T follicular helper cell (primary cell): ENCODE results near the gene OPRM1.

Experiments used
- DNase-seq: peaks from one replicate; pipeline ENCODE4 v3.0.0-alpha.2; 2020; ENCODE audit warnings: low read depth

The OPRM1 gene

DNA sequence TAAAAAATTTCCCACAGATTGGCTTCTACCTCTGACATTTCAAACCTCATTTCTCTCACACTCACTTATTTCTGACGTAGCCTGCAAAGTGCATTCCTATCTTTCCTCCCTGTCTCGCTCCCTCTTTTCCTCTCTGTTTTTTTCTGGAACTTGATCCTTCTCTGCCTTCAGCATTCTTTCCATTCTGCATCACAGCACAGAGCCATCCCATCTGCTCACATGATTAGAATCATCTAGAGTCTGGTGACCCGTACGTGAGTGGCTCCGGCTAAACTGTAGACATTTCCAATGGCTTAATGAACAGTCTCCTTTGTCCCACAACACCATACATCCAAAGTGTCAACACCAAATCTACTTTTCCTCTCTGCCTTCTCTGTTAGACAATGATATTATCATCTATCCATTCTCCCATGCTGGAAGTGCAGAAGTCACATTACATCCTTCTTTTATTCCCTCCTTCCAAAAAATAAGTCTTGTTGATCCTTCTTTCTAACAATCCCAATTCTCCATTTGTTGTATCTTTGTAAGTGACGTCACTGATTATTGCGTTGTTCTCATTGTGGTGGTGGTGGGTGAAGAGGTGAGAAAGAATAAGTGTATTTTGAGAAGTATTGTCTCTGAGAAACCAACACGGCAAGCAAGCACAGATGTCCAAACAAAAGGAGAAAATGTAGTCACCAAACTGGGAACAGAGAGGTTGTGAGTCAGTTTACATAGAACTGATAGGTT, 41.6 kb downstream of the OPRM1 start:
- no peak for DNase-seq

GRCh38 chr6:154086510-154086909, 47.5 kb downstream of the OPRM1 start:
- DNase-seq, result no peak

GRCh38 chr6:154092326-154092962, 53.4 kb downstream of the OPRM1 start:
- DNase-seq, result no peak

DNA sequence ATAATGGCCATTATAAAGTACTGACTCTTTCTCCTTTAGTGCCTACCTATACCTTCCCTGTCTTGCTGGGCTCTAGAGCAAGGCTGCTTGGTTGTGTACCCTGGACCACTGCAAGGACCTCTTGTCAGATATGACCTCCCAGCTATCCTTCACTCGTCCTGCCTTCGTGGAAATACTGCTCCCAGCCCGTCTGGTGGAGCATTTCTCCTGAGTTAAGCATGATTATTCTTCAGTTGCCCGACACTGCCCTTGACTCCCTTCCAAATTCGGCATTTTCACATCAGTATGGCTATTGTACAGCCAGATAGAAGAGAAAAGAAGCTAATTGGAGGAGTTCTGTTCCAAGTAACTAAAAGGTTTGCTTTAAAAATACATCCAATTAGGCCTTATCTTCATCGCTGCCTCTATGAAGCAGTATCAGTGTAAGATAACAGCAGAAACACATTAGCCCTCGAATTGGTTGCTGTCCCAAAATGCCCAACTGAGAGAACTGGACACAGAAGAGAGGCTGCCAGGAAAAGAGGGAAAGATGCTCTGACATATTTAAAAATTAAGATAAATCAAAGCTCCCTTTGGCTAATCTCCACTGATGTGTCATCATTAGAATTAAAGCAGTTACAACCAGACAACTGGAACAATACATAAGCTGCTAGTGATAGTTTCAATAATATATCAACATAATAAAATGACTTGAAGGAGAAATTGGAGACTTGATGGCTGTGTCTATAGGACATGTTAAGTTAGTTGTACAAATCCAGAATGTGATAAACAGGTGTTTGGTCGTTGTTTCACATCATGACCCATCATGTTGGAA, 54.4 kb downstream of the OPRM1 start:
- DNase-seq, result no peak

- DNase-seq, result no peak
Observed at GRCh38 chr6:154095571-154095970, 56.5 kb downstream of the OPRM1 start.

GRCh38 chr6:154096316-154096715, 57.3 kb downstream of the OPRM1 start:
- DNase-seq, result no peak

GRCh38 chr6:154096834-154097233, 57.8 kb downstream of the OPRM1 start:
- no peak for DNase-seq

GRCh38 chr6:154099211-154099610, 60.2 kb downstream of the OPRM1 start:
- no peak for DNase-seq

DNA sequence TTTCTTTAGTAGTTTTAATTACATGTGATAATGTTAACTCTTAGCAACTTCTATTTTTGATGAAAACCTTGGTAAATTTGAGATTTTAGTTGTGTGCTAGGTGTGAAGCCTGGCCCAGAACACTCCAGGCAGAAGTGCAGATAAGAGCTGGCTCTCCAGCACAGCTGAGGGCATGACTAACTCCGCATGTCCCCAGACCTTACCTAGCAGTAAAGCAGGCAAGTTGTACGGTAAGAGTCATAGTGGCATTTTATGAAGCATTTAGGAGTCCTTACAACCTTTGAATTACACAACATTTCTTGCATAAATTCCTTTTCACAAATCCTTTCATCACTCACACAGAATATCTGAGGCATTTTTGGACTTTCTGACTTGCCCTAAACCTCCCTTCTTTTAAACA, 67.2 kb downstream of the OPRM1 start:
- no peak for DNase-seq

- no peak for DNase-seq
Observed at GRCh38 chr6:154111025-154111424, 72.0 kb downstream of the OPRM1 start.

DNA sequence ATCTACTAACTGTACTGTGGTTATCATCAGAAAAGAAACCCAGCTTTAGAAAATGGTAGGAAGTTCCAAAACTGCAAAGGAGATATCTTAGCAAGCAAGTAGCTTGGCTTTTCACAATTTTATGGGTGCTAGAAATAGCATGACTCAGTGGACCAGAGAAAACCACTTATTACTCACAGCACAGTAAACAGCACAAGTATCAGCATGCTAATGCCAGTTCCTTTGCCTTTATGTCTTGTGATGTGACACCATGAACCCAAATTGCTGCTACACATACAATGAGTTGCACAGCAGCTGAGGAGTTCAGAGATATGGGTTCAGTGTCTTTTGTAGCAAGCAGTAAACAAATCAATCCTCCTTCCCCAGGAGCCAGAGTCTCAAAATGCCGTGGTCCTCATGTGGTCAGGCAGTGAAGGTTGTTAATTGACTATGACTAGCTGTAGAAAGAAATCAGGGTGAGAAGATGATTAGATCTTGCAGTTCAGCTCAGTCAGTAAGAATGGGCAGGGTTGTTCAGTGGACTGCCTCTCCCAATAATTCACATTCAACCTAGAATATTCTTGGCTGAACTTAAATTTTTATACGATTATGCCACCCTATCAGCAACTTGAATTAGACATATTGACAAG, 73.3 kb downstream of the OPRM1 start:
- no peak for DNase-seq

DNA sequence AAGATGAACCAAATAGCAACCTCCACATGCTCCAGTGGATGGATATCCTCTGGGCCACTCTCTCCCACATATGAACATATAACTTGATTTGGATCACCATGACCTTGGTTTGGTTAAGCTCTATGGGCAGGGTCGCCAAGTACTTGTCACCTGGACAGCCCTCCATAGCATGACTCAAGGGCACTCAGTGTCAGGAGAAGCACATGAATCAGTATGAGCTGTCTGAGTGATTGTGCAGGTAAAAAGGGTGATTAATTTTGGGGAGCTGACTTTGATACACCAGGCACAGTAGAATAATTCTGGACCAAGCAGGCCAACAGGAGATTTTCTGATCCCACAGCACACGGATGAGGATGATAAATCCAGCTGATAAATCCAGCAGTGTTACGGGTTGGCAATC, 74.4 kb downstream of the OPRM1 start:
- no peak for DNase-seq

DNA sequence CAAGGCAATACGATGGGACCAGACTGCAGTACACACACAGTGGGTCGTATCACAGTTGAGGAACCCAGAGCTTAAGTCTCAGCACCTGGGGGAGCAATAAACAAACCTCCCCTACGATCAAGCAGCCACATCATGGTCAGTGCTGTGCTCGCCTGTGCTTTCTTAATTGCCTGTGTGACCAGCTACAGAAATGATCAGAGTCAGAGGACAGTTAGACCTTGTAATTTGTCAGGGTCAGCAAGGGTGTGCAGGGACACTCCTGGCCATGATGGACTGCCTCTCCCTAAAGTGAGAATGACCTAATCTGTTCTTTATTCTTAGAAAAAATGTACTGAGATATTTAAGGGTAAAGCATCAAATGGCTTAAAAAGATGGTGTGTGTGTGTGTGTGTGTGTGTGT, 78.4 kb downstream of the OPRM1 start:
- DNase-seq, result no peak

- no peak for DNase-seq
Observed at GRCh38 chr6:154122195-154122925, 83.3 kb downstream of the OPRM1 start.

- no peak for DNase-seq
Observed at GRCh38 chr6:154123155-154123956, 84.3 kb downstream of the OPRM1 start.

DNA sequence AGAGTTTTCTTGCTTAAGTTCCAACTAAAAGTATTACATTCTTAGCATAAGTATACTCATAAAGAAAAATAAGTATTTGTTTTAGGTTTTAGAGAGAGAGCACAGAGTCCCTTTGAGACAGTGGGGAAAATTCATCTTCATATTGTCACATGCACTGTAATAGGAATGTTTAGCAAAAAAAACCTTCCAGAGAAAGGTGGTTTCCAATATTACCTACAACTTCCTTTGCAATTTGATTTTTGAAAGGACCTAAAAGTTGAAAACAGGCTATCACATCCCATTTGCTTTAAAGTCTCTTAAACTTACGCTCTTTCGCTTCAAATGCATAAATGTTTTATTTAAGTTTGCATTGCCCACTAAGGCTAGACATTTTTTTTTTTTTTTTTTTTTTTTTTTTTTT, 86.4 kb downstream of the OPRM1 start:
- no peak for DNase-seq

- no peak for DNase-seq
Observed at GRCh38 chr6:154127657-154128056, 88.6 kb downstream of the OPRM1 start.

DNA sequence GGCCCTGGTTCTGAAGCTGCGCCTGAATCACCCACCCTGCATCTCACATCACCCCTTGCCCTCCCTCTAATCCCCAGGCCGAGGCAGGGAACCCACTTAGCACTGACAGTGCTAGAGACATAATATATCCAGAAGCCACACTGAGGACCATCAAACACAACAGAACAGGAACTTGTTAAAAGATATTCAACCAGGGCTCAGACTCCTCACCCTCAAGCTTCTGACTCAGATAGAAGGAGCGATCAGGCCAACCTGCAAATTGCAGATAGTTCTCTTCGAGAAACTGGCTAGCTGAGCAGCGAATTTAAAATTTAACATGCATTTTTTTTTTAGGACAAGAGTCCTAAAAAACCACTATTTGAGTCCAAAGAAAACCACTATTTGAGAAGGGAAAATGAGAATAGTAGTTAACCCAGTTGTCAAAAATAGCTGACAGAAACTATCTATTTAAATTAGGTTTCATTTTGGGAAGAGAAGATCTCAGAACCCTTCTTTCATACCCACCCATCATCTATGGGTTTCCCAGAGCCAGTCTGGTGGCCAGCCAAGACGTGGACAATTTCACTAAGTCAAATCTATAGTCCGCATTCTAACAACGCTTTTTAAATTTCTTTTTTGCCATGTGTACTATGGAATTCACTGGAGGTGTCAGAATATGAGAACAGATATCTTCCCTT, 95.6 kb downstream of the OPRM1 start:
- no peak for DNase-seq

DNA sequence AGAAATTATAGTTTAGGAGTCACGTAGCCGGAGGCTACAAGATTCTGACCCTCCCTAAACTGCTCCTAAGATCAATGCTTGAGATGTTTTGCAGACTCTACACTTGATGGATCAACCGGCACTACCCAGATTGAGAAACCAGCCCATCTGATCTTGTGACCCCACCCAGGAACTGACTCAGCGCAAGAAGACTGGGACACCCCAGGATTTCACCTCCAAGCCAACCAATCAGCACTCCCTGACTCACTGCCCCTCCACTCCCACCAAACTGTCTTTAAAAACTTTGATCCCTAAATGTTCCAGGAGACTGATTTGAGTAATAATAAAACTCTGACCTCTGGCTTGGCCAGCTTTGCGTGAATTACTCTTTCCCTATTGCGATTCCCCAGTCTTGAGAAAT, 99.8 kb downstream of the OPRM1 start:
- DNase-seq, result no peak

- DNase-seq, result no peak
Observed at GRCh38 chr6:154139892-154140291, 100.9 kb downstream of the OPRM1 start.
